ENCODE measurements around the gene SEC61B. TPM values are rescaled to one million over a fixed set of nuclear protein-coding genes. Genes with fewer than 3 reads are reported as not detected.

The SEC61B gene
- total RNA-seq, 1 experiment from 2014 or later = 167 TPM

DNA sequence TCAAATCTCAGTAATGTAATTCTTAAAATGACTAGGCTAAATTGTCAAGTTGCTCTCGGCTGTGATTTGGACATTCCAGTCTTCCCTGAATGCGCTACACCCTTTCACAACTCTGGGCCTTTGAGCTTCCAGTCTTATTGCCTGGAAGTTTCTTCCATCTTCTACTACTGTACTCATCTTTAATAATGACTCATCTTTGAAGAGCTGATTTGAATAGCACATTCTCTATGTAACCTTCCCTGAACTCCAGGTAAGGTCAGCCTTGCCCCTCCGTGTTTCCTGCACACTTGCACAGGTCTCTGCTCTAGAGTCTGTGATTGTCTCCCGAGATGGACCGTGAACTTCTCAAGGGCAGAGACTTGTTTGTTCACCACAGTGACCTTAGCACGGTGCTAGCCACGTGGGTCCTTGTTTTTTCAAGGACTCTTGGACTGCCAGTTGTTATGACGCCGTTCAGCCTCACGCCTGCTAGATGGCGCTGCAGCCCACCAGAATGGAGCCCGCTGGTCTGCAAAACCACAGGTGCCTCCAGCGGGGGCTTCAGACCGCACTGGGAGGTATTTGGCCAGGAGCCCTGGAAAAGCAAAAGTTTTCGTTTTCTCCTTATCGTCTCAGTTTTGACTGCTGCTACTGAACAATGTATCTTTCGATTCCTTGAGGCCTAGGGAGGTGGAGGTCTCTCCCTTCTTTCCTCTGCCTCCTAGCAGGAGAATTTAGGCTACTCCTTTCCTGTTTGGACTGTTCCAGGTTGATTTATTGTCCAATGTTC is 44.4 kb downstream of the SEC61B start:
- TF ChIP-seq ZNF416 (CRISPR knock-in tag; IDR thresholded peaks at IDR 0.05) (no peak), IRF2 (CRISPR knock-in tag; IDR thresholded peaks at IDR 0.05; ENCODE audit: borderline replicate concordance, low read depth) (no peak), TEAD4 (CRISPR knock-in tag; IDR thresholded peaks at IDR 0.05) (no peak), HMGXB4 (CRISPR knock-in tag; IDR thresholded peaks at IDR 0.05) (0 out of 2 replicates have a peak, but pooled peaks have one; percentile 35), JAZF1 (CRISPR knock-in tag; IDR thresholded peaks at IDR 0.05) (no peak), CREB1 (CRISPR knock-in tag; IDR thresholded peaks at IDR 0.05) (no peak), ZNF232 (CRISPR knock-in tag; IDR thresholded peaks at IDR 0.05) (no peak), GABPB1 (CRISPR knock-in tag; IDR thresholded peaks at IDR 0.05) (0 out of 2 replicates have a peak, but pooled peaks have one; percentile 17), ZNF396 (CRISPR knock-in tag; IDR thresholded peaks at IDR 0.05; ENCODE audit: borderline replicate concordance) (no peak), ETV6 (CRISPR knock-in tag; IDR thresholded peaks at IDR 0.05) (no peak), AR (CRISPR knock-in tag; IDR thresholded peaks at IDR 0.05) (no peak), CBFB (CRISPR knock-in tag; IDR thresholded peaks at IDR 0.05; ENCODE audit: low read depth) (no peak), KAT7 (CRISPR knock-in tag; IDR thresholded peaks at IDR 0.05; ENCODE audit: borderline replicate concordance) (no peak), ZSCAN18 (CRISPR knock-in tag; IDR thresholded peaks at IDR 0.05) (no peak), MAX (CRISPR knock-in tag; IDR thresholded peaks at IDR 0.05) (peak; percentile 49; the same call in 1 of the 2 replicates), NR3C1 (CRISPR knock-in tag; conservative IDR thresholded peaks at IDR 0.05; ENCODE audit: low read depth) (no peak), ZNF423 (CRISPR knock-in tag; IDR thresholded peaks at IDR 0.05) (peak; percentile 78), ATF1 (CRISPR knock-in tag; IDR thresholded peaks at IDR 0.05) (no peak), CTCF (IDR thresholded peaks at IDR 0.05) (peak; percentile 87)
- TF ChIP-seq, protein P1, sequence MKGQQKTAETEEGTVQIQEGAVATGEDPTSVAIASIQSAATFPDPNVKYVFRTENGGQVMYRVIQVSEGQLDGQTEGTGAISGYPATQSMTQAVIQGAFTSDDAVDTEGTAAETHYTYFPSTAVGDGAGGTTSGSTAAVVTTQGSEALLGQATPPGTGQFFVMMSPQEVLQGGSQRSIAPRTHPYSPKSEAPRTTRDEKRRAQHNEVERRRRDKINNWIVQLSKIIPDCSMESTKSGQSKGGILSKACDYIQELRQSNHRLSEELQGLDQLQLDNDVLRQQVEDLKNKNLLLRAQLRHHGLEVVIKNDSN (CRISPR knock-in tag; IDR thresholded peaks at IDR 0.05) = peak; percentile 24; the same call in 1 of the 2 replicates
- TF ChIP-seq, protein P2, sequence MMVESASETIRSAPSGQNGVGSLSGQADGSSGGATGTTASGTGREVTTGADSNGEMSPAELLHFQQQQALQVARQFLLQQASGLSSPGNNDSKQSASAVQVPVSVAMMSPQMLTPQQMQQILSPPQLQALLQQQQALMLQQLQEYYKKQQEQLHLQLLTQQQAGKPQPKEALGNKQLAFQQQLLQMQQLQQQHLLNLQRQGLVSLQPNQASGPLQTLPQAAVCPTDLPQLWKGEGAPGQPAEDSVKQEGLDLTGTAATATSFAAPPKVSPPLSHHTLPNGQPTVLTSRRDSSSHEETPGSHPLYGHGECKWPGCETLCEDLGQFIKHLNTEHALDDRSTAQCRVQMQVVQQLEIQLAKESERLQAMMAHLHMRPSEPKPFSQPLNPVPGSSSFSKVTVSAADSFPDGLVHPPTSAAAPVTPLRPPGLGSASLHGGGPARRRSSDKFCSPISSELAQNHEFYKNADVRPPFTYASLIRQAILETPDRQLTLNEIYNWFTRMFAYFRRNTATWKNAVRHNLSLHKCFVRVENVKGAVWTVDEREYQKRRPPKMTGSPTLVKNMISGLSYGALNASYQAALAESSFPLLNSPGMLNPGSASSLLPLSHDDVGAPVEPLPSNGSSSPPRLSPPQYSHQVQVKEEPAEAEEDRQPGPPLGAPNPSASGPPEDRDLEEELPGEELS (CRISPR knock-in tag; IDR thresholded peaks at IDR 0.05) = no peak
- TF ChIP-seq, protein P3, sequence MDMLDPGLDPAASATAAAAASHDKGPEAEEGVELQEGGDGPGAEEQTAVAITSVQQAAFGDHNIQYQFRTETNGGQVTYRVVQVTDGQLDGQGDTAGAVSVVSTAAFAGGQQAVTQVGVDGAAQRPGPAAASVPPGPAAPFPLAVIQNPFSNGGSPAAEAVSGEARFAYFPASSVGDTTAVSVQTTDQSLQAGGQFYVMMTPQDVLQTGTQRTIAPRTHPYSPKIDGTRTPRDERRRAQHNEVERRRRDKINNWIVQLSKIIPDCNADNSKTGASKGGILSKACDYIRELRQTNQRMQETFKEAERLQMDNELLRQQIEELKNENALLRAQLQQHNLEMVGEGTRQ (CRISPR knock-in tag; IDR thresholded peaks at IDR 0.05) = no peak
- Mint-ChIP-seq H3K27me3 (ENCODE audit: low read depth) (no peaks in the 10 kb centered on the region), H3K9me3 (no peaks in the 10 kb centered on the region), H3K4me1 (peaks cover 7% of the 10 kb centered on the region; the same call in 1 of the 2 replicates), H3K36me3 (no peaks in the 10 kb centered on the region), H3K27ac (peak overlapping the region; percentile 11; the same call in 1 of the 2 replicates), H3K4me3 (no peak overlapping the region)
- ATAC-seq (peak; percentile 94), DNase-seq (ENCODE audit: low spot score) (peak; percentile 90)
- ChIA-PET CTCF (interaction anchor here (1.0 to 1.6 kb wide), 2 partner anchors 82 to 297 kb away, joined by 3 to 5 read pairs; no protein-coding TSS in a partner anchor), POLR2A (no interaction called here)

Data from WTC11 (cell line).